ENCODE results near the gene AOPEP. TPM values are rescaled to one million over a fixed set of nuclear protein-coding genes. Genes with fewer than 3 reads are reported as not detected.

Gene AOPEP
- total RNA-seq, 1 donor from 2014 or later, result 16.6 TPM

DNA sequence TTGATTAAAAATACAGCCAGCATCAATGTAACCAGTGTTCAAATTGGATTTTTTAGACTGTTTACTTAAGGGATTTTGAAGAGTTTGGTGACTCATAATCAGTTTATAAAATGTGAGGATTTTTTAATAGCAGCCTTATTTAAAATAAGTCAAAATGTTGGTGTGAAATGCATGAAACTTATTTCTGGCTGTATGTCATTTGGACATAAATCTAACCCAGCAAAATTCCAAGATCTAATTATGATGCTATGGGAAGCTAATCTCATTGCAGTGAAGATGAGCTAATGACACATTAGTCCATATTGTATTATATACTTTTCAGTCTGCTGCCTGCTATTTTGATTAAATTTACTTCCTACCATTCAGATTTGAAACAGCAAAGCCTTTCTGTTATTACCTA is 140.3 kb downstream of the AOPEP start:
- Histone ChIP-seq H3K4me3 (peak overlapping the region; percentile 19), H3K9ac (no peak overlapping the region), H3K4me1 (peaks cover 39% of the 10 kb centered on the region), H3K27me3 (no peaks in the 10 kb centered on the region), H4K20me1 (ENCODE audit: low read depth) (no peaks in the 10 kb centered on the region), H3K9me3 (ENCODE audit: low read depth) (no peaks in the 10 kb centered on the region), H3K79me2 (ENCODE audit: low read depth) (peaks cover 6% of the 10 kb centered on the region), H3K27ac (no peak overlapping the region), H3K36me3 (no peaks in the 10 kb centered on the region), H2AFZ (replicated peaks) (no peak overlapping the region), H3K4me2 (peak overlapping the region; percentile 70), H3F3A (ENCODE audit: low read depth) (no peaks in the 10 kb centered on the region)
- Mint-ChIP-seq H3K4me1 (peaks cover 58% of the 10 kb centered on the region), H3K36me3 (no peaks in the 10 kb centered on the region), H3K27me3 (ENCODE audit: insufficient read depth, low read depth) (peaks cover 2% of the 10 kb centered on the region), H3K4me3 (peak overlapping the region; percentile 7), H3K27ac (peak overlapping the region; percentile 82), H3K9me3 (no peaks in the 10 kb centered on the region)
- TF ChIP-seq, protein P1, sequence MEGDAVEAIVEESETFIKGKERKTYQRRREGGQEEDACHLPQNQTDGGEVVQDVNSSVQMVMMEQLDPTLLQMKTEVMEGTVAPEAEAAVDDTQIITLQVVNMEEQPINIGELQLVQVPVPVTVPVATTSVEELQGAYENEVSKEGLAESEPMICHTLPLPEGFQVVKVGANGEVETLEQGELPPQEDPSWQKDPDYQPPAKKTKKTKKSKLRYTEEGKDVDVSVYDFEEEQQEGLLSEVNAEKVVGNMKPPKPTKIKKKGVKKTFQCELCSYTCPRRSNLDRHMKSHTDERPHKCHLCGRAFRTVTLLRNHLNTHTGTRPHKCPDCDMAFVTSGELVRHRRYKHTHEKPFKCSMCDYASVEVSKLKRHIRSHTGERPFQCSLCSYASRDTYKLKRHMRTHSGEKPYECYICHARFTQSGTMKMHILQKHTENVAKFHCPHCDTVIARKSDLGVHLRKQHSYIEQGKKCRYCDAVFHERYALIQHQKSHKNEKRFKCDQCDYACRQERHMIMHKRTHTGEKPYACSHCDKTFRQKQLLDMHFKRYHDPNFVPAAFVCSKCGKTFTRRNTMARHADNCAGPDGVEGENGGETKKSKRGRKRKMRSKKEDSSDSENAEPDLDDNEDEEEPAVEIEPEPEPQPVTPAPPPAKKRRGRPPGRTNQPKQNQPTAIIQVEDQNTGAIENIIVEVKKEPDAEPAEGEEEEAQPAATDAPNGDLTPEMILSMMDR (IDR thresholded peaks at IDR 0.05), result no peak
- no peak for TF ChIP-seq EZH2phosphoT487 (IDR thresholded peaks at IDR 0.05)
- DNase-seq (ENCODE audit: low spot score), result no peak

DNA sequence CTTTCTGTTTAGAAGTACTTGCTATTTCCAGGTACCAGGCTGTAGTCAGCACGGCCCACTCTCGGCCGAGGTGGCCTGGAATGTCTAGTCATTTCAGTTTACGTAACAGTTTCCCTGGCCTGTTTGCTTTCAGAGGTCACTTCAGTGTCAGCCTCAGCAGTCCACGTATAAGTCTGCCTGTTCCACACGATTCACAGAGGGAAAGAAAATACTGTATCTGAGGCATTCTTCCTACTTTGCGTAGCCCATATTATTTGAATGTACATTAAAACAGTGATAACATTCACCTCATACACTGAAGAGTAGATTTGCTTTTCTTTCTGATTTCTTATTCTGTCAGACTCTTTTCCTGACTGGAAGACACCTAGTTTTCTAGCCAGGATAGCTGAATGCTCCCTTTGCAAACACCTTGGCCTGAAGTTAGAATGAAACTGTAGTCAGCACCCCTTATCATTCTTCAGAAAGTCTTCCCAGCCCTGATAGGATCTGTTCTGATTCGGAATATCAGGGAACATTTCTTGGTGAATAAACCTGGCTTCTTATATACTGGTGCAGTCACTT is 140.9 kb downstream of the AOPEP start:
- no peak overlapping the region for H3K4me3 ChIP-seq
- TF ChIP-seq, protein P1 (IDR thresholded peaks at IDR 0.05), result no peak
- TF ChIP-seq EZH2 (IDR thresholded peaks at IDR 0.05), result no peak
- no peak for TF ChIP-seq EZH2phosphoT487 (IDR thresholded peaks at IDR 0.05)
- Mint-ChIP-seq H3K4me1 (peaks cover 54% of the 10 kb centered on the region), H3K9me3 (no peaks in the 10 kb centered on the region), H3K27me3 (ENCODE audit: insufficient read depth, low read depth) (peaks cover 2% of the 10 kb centered on the region), H3K36me3 (no peaks in the 10 kb centered on the region), H3K4me3 (peak overlapping the region; percentile 7), H3K27ac (peak overlapping the region; percentile 82)
- no peak overlapping the region for H2AFZ ChIP-seq (replicated peaks)
- peaks cover 39% of the 10 kb centered on the region for H3K4me1 ChIP-seq
- H3K9ac ChIP-seq, result no peak overlapping the region
- H4K20me1 ChIP-seq (ENCODE audit: low read depth), result no peaks in the 10 kb centered on the region
- H3K27ac ChIP-seq, result no peak overlapping the region
- H3F3A ChIP-seq (ENCODE audit: low read depth), result no peaks in the 10 kb centered on the region
- no peaks in the 10 kb centered on the region for H3K9me3 ChIP-seq (ENCODE audit: low read depth)
- peaks cover 6% of the 10 kb centered on the region for H3K79me2 ChIP-seq (ENCODE audit: low read depth)
- no peaks in the 10 kb centered on the region for H3K27me3 ChIP-seq
- peak overlapping the region; percentile 70 for H3K4me2 ChIP-seq
- no peaks in the 10 kb centered on the region for H3K36me3 ChIP-seq
- DNase-seq (ENCODE audit: low spot score), result peak; percentile 50

DNA sequence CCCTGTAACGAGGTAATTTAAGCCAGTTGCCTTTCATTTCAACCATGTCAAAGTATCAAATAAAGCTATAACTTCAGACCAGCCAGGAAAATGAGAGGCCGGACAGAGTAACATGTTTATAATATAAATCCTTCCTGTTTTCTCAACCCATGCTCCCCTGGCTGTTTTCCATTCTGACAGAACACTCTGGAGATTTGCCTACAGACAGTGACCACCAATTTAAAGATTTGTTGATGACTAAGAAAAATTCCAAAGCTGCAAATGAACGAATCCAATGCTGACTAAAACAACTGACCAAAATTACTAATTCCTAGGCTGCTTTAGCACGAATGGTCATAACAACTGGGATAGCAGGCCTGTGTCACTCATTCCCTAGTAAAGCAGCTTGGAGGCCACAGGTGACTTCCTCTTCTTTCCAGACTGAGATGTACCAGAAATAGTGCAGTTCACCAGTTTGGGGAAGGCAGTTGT is 141.4 kb downstream of the AOPEP start:
- no peaks in the 10 kb centered on the region for H3F3A ChIP-seq (ENCODE audit: low read depth)
- TF ChIP-seq EZH2phosphoT487 (IDR thresholded peaks at IDR 0.05) (no peak), EZH2 (IDR thresholded peaks at IDR 0.05) (no peak)
- TF ChIP-seq, protein P1 (IDR thresholded peaks at IDR 0.05), result no peak
- H3K36me3 ChIP-seq, result no peaks in the 10 kb centered on the region
- DNase-seq (ENCODE audit: low spot score), result no peak
- Mint-ChIP-seq H3K4me3 (no peak overlapping the region), H3K4me1 (peaks cover 50% of the 10 kb centered on the region), H3K9me3 (no peaks in the 10 kb centered on the region), H3K27ac (peak overlapping the region; percentile 82), H3K36me3 (no peaks in the 10 kb centered on the region), H3K27me3 (ENCODE audit: insufficient read depth, low read depth) (no peaks in the 10 kb centered on the region)
- H3K4me2 ChIP-seq, result no peak overlapping the region
- no peak overlapping the region for H3K4me3 ChIP-seq
- H3K4me1 ChIP-seq, result peaks cover 39% of the 10 kb centered on the region
- H3K27me3 ChIP-seq, result no peaks in the 10 kb centered on the region
- H3K79me2 ChIP-seq (ENCODE audit: low read depth), result peaks cover 6% of the 10 kb centered on the region
- H4K20me1 ChIP-seq (ENCODE audit: low read depth), result no peaks in the 10 kb centered on the region
- H3K27ac ChIP-seq, result no peak overlapping the region
- H2AFZ ChIP-seq (replicated peaks), result no peak overlapping the region
- no peak overlapping the region for H3K9ac ChIP-seq
- H3K9me3 ChIP-seq (ENCODE audit: low read depth), result no peaks in the 10 kb centered on the region
